H1 (cell line): Measurements from ENCODE around the gene TMEM39B. TPM values are rescaled to one million over a fixed set of nuclear protein-coding genes. Genes with fewer than 3 reads are reported as not detected.

Experiments
- EGR1 ChIP-seq: IDR thresholded peaks from 2 replicates; pipeline ENCODE4 v1.6.1; 2011; ENCODE audit warnings: low read depth, low read length, borderline replicate concordance
- GTF2F1 ChIP-seq: IDR thresholded peaks from 2 replicates; pipeline ENCODE4 v1.6.1; 2012; ENCODE audit warnings: low read depth, low read length, improper control_type of control experiment, borderline replicate concordance
- NRF1 ChIP-seq: IDR thresholded peaks from 2 replicates; pipeline ENCODE4 v1.6.1; 2011; ENCODE audit warnings: mild to moderate bottlenecking, low read depth, low read length, improper control_type of control experiment
- RAD21 ChIP-seq, 2 experiments: IDR thresholded peaks in 1 of 2; conservative IDR thresholded peaks in 1 of 2; 2 replicates each; pipeline ENCODE4 v1.6.1; 2011; ENCODE audit warnings: low read depth in 2 of 2, low read length in 2 of 2, improper control_type of control experiment in 1 of 2, inconsistent platforms in 1 of 2, mild to moderate bottlenecking in 1 of 2, moderate library complexity in 1 of 2
- SP1 ChIP-seq: IDR thresholded peaks from 2 replicates; pipeline ENCODE4 v1.6.1; 2011; ENCODE audit warnings: low read depth, low read length
- SP4 ChIP-seq: IDR thresholded peaks from 2 replicates; pipeline ENCODE4 v1.6.1; 2012; ENCODE audit warnings: low read length, inconsistent platforms
- polyA plus RNA-seq, 7 experiments: library from polyadenylated mRNA; depleted of rRNA in 3 of 7; stranded (reverse) in 5 of 7; unstranded in 2 of 7; fragments of >200 nt in 5 of 7; fragments of 200-250 nt in 2 of 7; gene quantifications; 1 replicate in 5 of 7; 2 replicates in 1 of 7; 4 replicates in 1 of 7; pipeline versions ENCODE4 v1.2.1 to v1.2.3, GENCODE V29; 2011 to 2013; ENCODE audit warnings: missing spikeins in 2 of 7, mixed read lengths in 2 of 7
- total RNA-seq: library from RNA; stranded (reverse); fragmentation: NEBNext Ultra II Directional; extraction: Animal tissue kit (Norgen Biotek cat#: 25700); gene quantifications from 2 replicates; pipeline ENCODE4 v1.2.1, GENCODE V29; 2021
- TF ChIP-seq, protein P1 (sequence below): IDR thresholded peaks from 2 replicates; pipeline ENCODE4 v1.6.1; 2012; ENCODE audit warnings: low read length, inconsistent platforms

Gene TMEM39B
- total and polyA plus RNA-seq, 2 of the 8 experiments (the other 6 are each of a cell fraction or from before 2014, with no cell fraction given), result 25.3 to 32.7 TPM

DNA sequence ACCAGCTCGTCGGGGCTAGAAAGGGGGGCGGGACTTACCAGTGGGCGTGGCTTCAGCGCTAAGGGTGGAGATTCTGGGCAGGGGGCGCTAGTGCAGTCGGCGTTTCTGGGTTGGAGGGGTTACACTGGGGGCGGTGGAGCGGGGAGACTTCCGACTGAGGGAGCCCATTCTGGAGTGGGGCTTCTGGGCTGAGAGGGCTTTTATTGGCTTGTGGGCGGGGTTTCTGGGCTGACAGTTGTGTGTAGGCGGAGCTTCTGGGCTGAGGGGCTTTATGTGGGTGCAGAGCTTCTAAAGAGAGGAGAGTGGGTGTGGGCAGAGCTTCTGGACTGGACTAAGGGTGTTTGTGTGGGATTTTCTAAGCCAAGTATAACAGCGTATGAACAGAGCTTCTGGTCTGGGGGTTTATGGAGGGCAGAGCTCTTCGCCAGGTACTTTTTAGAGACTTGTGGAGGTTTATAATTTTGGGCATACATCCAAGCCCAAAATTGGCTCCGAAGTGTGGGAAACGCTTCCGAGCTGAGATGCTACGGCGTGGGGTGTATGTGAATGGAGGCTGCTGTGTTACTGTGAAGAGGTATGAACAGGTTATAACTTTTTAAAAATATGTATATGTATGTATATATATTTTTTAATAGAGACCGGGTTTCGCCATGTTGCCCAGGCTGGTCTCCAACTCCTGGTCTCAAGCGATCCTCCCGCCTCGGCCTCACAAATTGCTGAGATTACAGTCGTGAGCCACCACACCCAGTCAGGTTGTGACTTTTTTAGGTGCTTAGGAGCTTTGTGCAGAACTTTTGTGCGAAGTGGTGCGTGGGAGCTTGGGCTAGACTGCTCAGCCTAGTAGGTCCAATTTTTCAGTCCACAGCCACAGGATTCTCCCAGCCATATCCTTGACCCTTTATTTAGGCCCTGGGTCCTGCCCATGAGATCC is 825 bp downstream of the TMEM39B start (continued):
- TF ChIP-seq RAD21 (IDR thresholded peaks at IDR 0.05 in 1 of 2, conservative IDR thresholded peaks at IDR 0.05 in 1 of 2; ENCODE audit: low read depth in 2 of 2, low read length in 2 of 2) (peak; percentile 24 to 27; a peak in 3 of 4 replicates), EGR1 (peak; percentile 13; the same call in 1 of the 2 replicates), SP1 (peak; percentile 63; the same call in 1 of the 2 replicates), NRF1 (no peak), SP4 (no peak; the same call in none of the 2 replicates), GTF2F1 (no peak)
- TF ChIP-seq, protein P1, sequence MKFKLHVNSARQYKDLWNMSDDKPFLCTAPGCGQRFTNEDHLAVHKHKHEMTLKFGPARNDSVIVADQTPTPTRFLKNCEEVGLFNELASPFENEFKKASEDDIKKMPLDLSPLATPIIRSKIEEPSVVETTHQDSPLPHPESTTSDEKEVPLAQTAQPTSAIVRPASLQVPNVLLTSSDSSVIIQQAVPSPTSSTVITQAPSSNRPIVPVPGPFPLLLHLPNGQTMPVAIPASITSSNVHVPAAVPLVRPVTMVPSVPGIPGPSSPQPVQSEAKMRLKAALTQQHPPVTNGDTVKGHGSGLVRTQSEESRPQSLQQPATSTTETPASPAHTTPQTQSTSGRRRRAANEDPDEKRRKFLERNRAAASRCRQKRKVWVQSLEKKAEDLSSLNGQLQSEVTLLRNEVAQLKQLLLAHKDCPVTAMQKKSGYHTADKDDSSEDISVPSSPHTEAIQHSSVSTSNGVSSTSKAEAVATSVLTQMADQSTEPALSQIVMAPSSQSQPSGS, result 0 out of 2 replicates have a peak, but pooled peaks have one; percentile 16
